Neural cell (in vitro differentiated cells): ENCODE measurements around the gene IRF3. TPM values are rescaled to one million over a fixed set of nuclear protein-coding genes. Genes with fewer than 3 reads are reported as not detected.

ENCODE experiments used
- H2AFZ ChIP-seq: fragments of 200-600, 300-800 bp; sonication (generic), shearing (Covaris generic); 2 replicates; pipeline ENCODE4 v1.6.0; 2014; ENCODE audit warnings: low read depth, mild to moderate bottlenecking, antibody characterized with exemption, low read length, moderate library complexity
- H3F3A ChIP-seq: fragments of 200-600 bp; shearing (Covaris generic); 2 replicates; pipeline ENCODE4 v1.6.1; 2016; ENCODE audit warnings: mild to moderate bottlenecking, moderate library complexity, mixed read lengths, antibody characterized with exemption, low read length; ENCODE audit not compliant: insufficient read depth, poor library complexity, severe bottlenecking
- H3K27ac ChIP-seq: fragments of 200-600, 300-800 bp; sonication (generic), shearing (Covaris generic); 2 replicates; pipeline ENCODE4 v1.5.1; 2014; ENCODE audit warnings: mild to moderate bottlenecking, low read length, moderate library complexity
- H3K27me3 ChIP-seq: fragments of 300-800, 200-600 bp; sonication (generic), shearing (Covaris generic); 2 replicates; pipeline ENCODE4 v1.6.0; 2014; ENCODE audit warnings: mild to moderate bottlenecking, low read depth, low read length, moderate library complexity; ENCODE audit not compliant: insufficient read depth
- H3K36me3 ChIP-seq: fragments of 300-800, 200-600 bp; sonication (generic), shearing (Covaris generic); 2 replicates; pipeline ENCODE4 v1.5.1; 2014; ENCODE audit warnings: mild to moderate bottlenecking, antibody characterized with exemption, low read length, moderate library complexity; ENCODE audit not compliant: insufficient read depth
- H3K4me2 ChIP-seq: fragments of 300-800, 200-600 bp; sonication (generic), shearing (Covaris generic); 2 replicates; pipeline ENCODE4 v1.6.0; 2014; ENCODE audit warnings: mild to moderate bottlenecking, low read length
- H3K4me3 ChIP-seq: fragments of 300-800, 200-600 bp; sonication (generic), shearing (Covaris generic); 2 replicates; pipeline ENCODE4 v1.5.1; 2014; ENCODE audit warnings: mild to moderate bottlenecking, low read length, moderate library complexity
- H3K79me2 ChIP-seq: fragments of 200-600 bp; shearing (Covaris generic); replicated peaks from 2 replicates; pipeline ENCODE4 v1.6.0; 2014; ENCODE audit warnings: mild to moderate bottlenecking, low read length, moderate library complexity; ENCODE audit not compliant: insufficient read depth
- H3K9ac ChIP-seq: fragments of 300-800, 200-600 bp; sonication (generic), shearing (Covaris generic); 2 replicates; pipeline ENCODE4 v1.6.1; 2016; ENCODE audit warnings: mild to moderate bottlenecking, low read length, mixed read lengths
- H3K9me2 ChIP-seq: fragments of 200-600 bp; shearing (Covaris generic); 2 replicates; pipeline ENCODE4 v1.6.1; 2016; ENCODE audit warnings: mild to moderate bottlenecking, low read length, mixed read lengths; ENCODE audit not compliant: insufficient read depth
- H3K9me3 ChIP-seq: fragments of 200-600, 300-800 bp; sonication (generic), shearing (Covaris generic); 2 replicates; pipeline ENCODE4 v1.6.1; 2016; ENCODE audit warnings: mild to moderate bottlenecking, mixed run types, low read length, moderate library complexity, mixed read lengths
- H4K20me1 ChIP-seq: fragments of 200-600 bp; shearing (Covaris generic); 2 replicates; pipeline ENCODE4 v1.6.1; 2016; ENCODE audit warnings: mild to moderate bottlenecking, mixed run types; ENCODE audit not compliant: insufficient read depth
- CTCF ChIP-seq: fragments of 450-650 bp; IDR thresholded peaks from 2 replicates; pipeline ENCODE4 v1.5.1; 2014; ENCODE audit warnings: antibody characterized with exemption, mild to moderate bottlenecking, moderate library complexity; ENCODE audit not compliant: poor library complexity, severe bottlenecking
- EP300 ChIP-seq: fragments of 450-650 bp; conservative IDR thresholded peaks from 2 replicates; pipeline ENCODE4 v1.6.1; 2014; ENCODE audit warnings: antibody characterized with exemption, mild to moderate bottlenecking, moderate library complexity; ENCODE audit not compliant: poor library complexity, severe bottlenecking
- EZH2 ChIP-seq: fragments of 200-600, 300-800 bp; shearing (Covaris generic), sonication (generic); IDR thresholded peaks from 2 replicates; pipeline ENCODE4 v1.6.1; 2014; ENCODE audit warnings: antibody characterized with exemption, low read length, borderline replicate concordance, mild to moderate bottlenecking; ENCODE audit not compliant: insufficient read depth, poor library complexity, severe bottlenecking
- MXI1 ChIP-seq: fragments of 450-650 bp; conservative IDR thresholded peaks from 2 replicates; pipeline ENCODE4 v1.6.1; 2014; ENCODE audit warnings: antibody characterized with exemption, mild to moderate bottlenecking; ENCODE audit not compliant: poor library complexity, severe bottlenecking
- POLR2AphosphoS5 ChIP-seq: IDR thresholded peaks from 2 replicates; pipeline ENCODE4 v1.6.1; 2012
- REST ChIP-seq: IDR thresholded peaks from 2 replicates; pipeline ENCODE4 v1.6.1; 2012; ENCODE audit warnings: borderline replicate concordance
- SMC3 ChIP-seq: fragments of 450-650 bp; conservative IDR thresholded peaks from 2 replicates; pipeline ENCODE4 v1.6.1; 2014; ENCODE audit warnings: antibody characterized with exemption, mild to moderate bottlenecking, moderate library complexity; ENCODE audit not compliant: poor library complexity
- TAF1 ChIP-seq: IDR thresholded peaks from 2 replicates; pipeline ENCODE4 v1.6.1; 2012; ENCODE audit warnings: low read depth
- polyA plus RNA-seq: library from polyadenylated mRNA; depleted of rRNA; stranded (reverse); fragments of >200 nt; gene quantifications from 2 replicates; pipeline ENCODE4 v1.2.3, GENCODE V29; 2014

Gene IRF3
- polyA plus RNA-seq, 1 donor from 2014 or later, result 39.4 TPM

GRCh38 chr19:49690656-49691242, 25.1 kb upstream of the IRF3 start, which contains the start of gene CPT1C:
Gene CPT1C (plus strand): TSS chr19:49691116. CDS start chr19:49692253, 1,137 bp downstream.
- H3K27ac ChIP-seq, result peak within 1 kb of the TSS; percentile 99
- peak within 1 kb of the TSS; percentile 98 for H3K9ac ChIP-seq
- H3K27me3 ChIP-seq, result no peaks in the 10 kb centered on the region
- no peaks in the 10 kb centered on the region for H3K9me3 ChIP-seq
- peak within 1 kb of the TSS; percentile 68 for H3K4me2 ChIP-seq
- peak within 1 kb of the TSS; percentile 71 for H3K4me3 ChIP-seq
- TF ChIP-seq EP300 (peak; percentile 63), POLR2AphosphoS5 (peak; percentile 98), MXI1 (no peak), TAF1 (peak; percentile 100), REST (peak; percentile 98), EZH2 (no peak)
- no peaks in the 10 kb centered on the region for H3K36me3 ChIP-seq
- H3F3A ChIP-seq, result no peaks in the 10 kb centered on the region
- H2AFZ ChIP-seq, result no peak within 1 kb of the TSS
- no peaks in the 10 kb centered on the region for H4K20me1 ChIP-seq
- no peaks in the 10 kb centered on the region for H3K9me2 ChIP-seq
- H3K79me2 ChIP-seq, result peaks cover 21% of the 10 kb centered on the region

- Histone ChIP-seq H3K9me2 (no peaks in the 10 kb centered on the region), H3K36me3 (no peaks in the 10 kb centered on the region), H3K4me3 (peak overlapping the region; percentile 71), H3K27ac (peak overlapping the region; percentile 99), H3K4me2 (peak overlapping the region; percentile 68), H3K9me3 (no peaks in the 10 kb centered on the region), H3K79me2 (peaks cover 21% of the 10 kb centered on the region), H3K27me3 (no peaks in the 10 kb centered on the region), H3K9ac (peak overlapping the region; percentile 98), H3F3A (no peaks in the 10 kb centered on the region), H4K20me1 (no peaks in the 10 kb centered on the region), H2AFZ (no peak overlapping the region)
- TF ChIP-seq CTCF (peak; percentile 55), SMC3 (no peak), POLR2AphosphoS5 (peak; percentile 3)
Observed at GRCh38 chr19:49690079-49690655, 24.5 kb upstream of the IRF3 start.
